Stimulated activated CD4-positive, alpha-beta T cell treated with anti-CD3 and anti-CD28 coated beads, Interleukin-4, amount 100 ng/mL, for 24 hours (primary cell): ENCODE measurements around the gene DDX52.
"Not testable (repeated sequence)": the region's sequence is repeated elsewhere in the genome, so short reads cannot be mapped to it uniquely, and the experiment has no call there.

Source experiments
- DNase-seq: peaks from one replicate; pipeline ENCODE4 v3.0.0-alpha.2; 2020

DDX52 gene, protein sequence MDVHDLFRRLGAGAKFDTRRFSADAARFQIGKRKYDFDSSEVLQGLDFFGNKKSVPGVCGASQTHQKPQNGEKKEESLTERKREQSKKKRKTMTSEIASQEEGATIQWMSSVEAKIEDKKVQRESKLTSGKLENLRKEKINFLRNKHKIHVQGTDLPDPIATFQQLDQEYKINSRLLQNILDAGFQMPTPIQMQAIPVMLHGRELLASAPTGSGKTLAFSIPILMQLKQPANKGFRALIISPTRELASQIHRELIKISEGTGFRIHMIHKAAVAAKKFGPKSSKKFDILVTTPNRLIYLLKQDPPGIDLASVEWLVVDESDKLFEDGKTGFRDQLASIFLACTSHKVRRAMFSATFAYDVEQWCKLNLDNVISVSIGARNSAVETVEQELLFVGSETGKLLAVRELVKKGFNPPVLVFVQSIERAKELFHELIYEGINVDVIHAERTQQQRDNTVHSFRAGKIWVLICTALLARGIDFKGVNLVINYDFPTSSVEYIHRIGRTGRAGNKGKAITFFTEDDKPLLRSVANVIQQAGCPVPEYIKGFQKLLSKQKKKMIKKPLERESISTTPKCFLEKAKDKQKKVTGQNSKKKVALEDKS

DNA sequence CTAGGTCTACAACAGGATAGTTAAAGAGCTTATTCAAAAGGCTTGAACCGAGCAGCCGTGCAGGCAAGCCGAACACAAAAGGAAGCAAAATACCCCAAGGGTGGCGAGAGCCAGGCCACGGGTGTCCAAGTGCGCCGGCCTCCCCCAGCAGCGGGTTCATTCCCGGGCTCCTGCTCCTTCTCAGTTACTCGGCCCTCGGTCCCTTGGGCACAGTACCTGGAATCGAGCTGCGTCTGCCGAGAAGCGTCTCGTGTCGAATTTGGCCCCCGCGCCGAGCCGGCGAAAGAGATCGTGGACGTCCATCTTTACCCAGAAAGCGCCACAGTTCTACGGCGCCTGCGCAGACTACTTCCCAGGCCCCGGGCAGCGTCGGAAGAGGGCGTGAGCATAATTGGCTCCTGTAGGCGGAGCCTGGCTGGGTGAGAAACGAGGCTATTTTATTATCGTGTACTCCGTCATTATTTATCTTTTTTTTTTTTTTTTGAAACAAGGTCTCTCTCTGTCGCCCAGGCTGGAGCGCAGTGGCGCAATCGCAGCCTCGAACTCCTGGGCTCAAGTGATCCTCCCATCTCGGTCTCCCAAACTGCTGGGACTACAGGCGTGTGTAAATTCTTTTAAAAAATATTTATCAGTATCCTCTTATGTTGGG lies at the start of gene DDX52:
TSS of gene DDX52 (minus strand) at position 329 of the 649 bp plus-strand sequence. CDS start at position 303, 26 bp downstream.
- peak; percentile 90 for DNase-seq

DNA sequence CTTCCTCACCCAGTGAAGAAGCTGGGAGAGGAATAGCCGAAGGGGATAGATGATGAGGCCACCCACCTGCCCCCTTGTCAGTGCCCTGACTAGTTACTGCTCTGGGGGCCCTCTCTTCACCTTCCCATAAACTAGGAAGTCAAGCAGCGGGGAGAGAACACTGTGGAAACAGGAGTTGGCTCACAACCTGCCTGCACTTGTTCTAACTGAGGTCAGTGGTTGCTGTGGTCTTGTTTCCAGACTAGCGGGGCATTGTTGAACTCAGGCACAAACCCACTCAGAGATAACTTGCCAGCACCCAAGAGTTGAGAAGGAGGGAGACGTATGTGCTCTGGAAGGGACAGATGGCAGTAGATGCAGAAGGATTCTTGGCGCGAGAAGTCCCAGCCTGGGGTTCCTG lies 48.6 kb upstream of the DDX52 start:
- DNase-seq = no peak

DNA sequence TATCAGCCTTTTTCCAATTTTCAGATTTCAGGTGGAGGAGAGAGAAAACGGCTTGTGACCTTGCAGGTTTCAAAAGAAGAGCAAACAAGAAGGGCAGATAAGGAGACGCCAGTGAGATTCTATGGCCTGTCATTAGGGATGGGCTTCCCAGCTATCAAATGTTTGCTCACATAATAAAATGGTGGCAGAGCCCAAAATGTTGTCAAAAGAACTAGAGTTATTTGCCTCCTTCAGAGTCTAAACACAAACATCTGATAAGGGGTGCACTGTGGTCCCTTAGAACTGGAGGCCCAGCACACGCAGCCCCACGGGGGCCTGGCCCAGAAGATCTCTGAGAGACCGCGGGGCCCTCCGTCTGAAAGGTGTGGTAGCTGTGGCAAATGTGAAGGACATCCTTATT lies 46.1 kb upstream of the DDX52 start:
- no peak for DNase-seq

- no peak for DNase-seq
Measured at GRCh38 chr17:37683454-37683984, 40.3 kb upstream of the DDX52 start.

- no peak for DNase-seq
Measured at GRCh38 chr17:37682007-37682406, 38.8 kb upstream of the DDX52 start.

DNA sequence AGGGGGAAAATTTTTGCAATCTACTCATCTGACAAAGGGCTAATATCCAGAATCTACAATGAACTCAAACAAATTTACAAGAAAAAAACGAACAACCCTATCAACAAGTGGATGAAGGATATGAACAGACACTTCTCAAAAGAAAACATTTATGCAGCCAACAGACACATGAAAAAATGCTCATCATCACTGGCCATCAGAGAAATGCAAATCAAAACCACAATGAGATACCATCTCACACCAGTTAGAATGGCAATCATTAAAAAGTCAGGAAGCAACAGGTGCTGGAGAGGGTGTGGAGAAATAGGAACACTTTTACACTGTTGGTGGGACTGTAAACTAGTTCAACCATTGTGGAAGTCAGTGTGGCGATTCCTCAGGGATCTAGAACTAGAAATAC lies 36.7 kb upstream of the DDX52 start:
- DNase-seq = not testable (repeated sequence)

- DNase-seq = no peak
Measured at GRCh38 chr17:37678036-37678435, 34.8 kb upstream of the DDX52 start.

DNA sequence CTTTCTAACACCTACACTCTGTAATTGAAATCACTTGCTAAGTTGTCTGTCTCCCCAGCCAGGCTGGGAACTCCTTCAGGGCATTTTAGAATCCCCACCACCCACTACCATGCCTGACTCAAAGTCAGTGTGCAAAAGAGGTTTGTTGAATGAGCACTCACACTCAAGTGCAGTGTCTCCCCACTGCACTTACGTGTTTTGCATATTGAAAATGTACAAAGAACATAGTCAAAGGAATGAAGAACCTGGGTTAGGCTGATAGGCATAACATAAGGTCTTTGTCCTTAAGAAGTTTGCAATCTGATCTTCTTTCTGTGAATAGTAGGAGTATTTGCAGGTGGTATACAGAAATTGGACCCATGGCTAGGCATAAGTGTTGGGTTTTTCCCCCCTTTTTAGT lies 33.8 kb upstream of the DDX52 start:
- DNase-seq = no peak

- no peak for DNase-seq
Measured at GRCh38 chr17:37676115-37676925, 33.1 kb upstream of the DDX52 start.

DNA sequence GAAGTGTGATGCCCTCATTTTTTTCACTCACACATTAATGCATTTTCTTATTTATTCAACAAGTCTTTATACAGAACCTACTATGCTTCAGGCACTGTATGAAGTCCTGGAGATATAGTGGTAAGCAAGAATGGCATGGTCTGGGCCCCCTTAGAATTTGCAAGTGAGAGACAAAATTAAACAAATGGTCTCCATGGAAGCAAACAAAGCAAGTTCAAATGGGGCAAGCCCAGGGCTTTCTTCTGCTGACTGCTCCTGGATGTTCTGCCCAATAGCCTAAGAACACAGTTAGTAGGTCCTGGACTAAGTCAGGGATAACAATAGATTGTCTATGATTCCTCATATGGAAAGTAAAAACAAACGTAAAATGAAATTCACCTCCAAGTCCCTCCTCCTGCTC lies 31.3 kb upstream of the DDX52 start:
- DNase-seq = no peak

DNA sequence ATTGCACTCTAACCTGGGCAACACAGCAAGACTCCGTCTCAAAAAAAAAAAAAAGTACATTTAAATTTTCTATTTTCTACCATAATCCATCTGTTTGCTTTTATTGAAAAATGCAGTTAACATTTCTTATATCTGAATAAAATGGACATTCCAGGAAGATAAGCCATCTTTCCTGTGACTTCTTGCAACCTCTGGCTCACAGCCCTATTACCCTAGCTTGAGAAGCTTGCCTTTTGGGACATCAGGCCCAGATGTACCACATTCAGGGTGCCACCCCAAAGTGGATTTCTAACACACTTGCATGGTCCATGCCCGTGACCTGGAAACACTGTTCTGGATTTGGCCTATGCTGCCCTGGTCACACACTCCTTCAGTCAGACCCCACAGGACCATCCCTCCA lies 30.1 kb upstream of the DDX52 start:
- DNase-seq = no peak

DNA sequence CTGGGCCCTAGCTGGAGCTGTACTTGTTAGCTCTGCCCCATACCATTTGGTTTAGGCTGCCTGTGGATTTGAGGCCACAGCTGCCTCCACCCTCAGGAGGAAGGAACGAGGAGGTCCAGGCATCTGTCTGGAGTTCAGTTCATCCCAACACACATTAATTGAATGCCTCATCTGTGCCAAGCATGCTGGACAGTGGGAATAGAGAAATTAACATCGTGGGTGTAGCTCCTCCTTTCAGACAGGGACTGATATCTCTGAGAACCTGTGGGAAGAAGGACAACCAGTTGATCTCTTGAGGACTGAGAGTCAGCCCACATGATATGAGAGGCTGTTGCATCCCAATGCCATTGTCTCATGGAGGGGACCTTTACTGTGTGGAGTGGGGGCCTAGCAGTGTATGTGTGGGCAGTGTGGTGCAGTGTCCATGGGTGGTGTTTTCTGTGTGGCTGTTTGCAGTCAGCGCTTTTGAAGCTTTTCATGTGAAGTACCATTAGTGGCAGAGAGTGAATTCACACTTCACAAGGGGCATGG lies 29.4 kb upstream of the DDX52 start:
- no peak for DNase-seq

- no peak for DNase-seq
Measured at GRCh38 chr17:37671824-37672547, 28.7 kb upstream of the DDX52 start.

DNA sequence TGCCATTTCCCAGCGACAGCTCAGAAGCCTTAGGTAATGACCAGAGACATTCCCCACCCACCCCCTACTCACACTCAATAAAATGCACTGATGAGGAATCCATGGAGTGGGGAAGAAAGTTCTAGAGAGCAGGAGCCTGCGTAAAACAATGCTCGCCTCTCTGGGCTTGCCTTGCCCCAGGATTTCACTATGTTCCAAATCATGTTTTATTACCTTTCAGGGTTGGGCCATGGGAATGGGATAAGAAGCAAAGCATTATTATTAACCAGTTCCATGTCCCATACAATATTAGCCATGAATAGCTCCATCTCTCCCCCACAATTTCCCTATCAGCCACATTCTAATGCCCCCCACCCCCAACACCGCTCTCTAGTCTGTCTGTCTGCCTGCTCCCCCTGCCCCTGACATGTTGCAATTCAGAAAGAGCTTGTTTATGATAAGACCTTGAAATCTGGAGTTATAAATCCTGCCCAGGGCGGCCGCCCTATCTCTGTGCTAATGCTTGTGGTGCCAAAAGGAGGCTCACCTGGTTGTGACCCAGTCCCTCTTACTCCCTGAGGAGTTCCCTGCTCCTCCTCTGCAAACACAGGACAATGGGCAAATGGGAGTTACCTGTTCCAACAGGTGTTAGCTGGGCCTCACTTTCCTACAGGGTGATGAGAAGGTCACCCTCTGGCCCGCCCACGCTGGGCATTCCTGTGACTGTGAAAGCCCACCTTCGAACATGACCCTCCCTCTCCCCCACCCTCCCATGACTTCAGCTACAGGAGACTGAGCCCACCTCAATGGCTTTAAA lies 28.0 kb upstream of the DDX52 start:
- no peak for DNase-seq

DNA sequence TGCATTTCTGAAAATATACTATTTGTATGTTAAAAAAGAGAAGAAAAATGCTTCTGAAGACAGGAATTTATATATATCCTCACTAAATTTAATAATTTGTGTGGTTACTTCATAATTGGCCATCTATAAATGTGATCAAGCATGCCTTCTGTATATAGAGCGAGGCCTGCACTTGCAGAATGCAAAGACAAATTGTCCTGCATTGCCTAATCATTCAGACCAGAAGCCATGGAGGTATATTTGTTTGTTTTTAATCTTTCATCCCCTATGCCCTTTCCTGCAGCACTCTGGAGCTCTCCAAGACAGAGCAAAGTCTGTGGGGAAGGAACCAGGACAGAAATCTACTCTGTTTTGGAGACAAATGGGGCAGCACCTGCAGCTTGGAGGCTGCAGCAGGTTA lies 23.8 kb upstream of the DDX52 start:
- no peak for DNase-seq

GRCh38 chr17:37664214-37664613 lies 21.0 kb upstream of the DDX52 start:
- no peak for DNase-seq

DNA sequence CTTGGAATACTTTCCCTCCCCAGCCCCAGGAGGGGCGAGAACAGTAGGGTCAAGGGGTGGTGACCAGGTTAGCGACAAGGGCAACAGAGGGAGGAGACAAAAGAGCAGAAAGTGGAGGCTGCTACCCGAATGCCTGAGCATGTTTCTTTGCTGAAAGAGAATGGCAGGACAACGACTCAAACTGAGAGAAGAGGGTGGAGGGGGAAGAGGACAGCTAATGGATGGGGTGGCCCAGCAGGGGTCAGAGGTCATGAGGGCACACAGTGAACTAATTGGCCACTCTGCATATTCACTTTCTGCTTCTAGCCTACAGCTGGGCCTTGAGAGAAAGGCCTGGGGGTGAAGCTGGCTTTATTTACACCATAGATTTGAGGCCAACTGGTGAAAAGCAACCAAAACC lies 19.1 kb upstream of the DDX52 start:
- no peak for DNase-seq

DNA sequence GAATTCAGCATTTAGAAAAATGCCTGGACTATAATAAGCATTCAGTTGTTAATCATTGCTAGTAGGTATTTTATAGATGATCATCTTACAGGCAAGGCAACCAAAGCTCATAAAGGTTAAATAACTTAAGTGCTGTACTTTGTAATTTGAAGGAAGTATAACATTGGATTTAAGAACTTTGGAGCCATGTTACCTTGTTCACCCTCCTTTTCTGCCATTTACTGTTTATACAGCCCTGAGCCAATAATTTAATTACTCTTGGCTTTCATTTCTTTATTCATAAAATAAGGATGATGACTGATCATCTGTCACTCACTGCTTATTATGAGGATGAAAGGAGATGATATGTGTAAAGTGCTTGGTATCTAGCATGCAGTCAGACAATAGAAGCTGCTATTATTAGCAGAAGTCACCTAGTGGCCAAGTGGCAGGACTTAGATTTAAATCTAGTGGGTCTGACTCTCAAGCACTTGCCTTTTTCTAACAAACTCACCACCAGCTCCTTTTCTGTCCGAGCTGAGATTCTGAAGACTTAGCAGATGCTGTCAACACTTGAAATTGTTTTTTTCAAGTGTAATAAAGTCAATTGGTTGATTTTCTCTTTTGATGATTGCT lies 18.3 kb upstream of the DDX52 start:
- no peak for DNase-seq

GRCh38 chr17:37659925-37660324 lies 16.7 kb upstream of the DDX52 start:
- no peak for DNase-seq

DNA sequence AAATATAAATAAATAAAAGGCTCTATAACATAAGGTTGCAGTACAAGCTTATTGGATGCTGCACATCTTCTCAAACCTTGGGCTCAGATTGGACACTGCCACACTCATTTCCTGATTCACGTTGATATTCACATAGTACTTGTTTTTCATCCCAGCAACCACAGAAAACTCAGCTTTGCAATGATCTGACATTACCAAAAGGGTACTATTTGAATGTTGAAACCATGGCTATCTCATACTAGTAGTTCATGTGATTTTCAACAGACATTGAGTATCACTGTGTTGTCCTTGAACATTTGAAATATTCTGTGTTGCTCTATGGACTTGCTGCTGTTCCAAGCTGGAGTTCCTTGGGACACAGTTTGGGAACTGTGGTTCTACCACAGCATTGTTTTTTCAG lies 14.0 kb upstream of the DDX52 start:
- DNase-seq = no peak

GRCh38 chr17:37651849-37652248 lies 8.6 kb upstream of the DDX52 start:
- no peak for DNase-seq
